GM21423 (cell line): ENCODE data around the gene STIM1.

ENCODE experiments used
- ATAC-seq: cut with Tn5 transposase; IDR thresholded peaks from one replicate; pipeline ENCODE4 v1.9.1; 2021; ENCODE audit warnings: mild to moderate bottlenecking, moderate library complexity; ENCODE audit not compliant: unreplicated experiment

Gene STIM1

GRCh38 chr11:4060182-4060923, 204.9 kb downstream of the STIM1 start:
- ATAC-seq: no peak

- no peak for ATAC-seq
These were observed 206.2 kb downstream of the STIM1 start for GRCh38 chr11:4061700-4062099.

- ATAC-seq: no peak
These were observed 207.9 kb downstream of the STIM1 start for GRCh38 chr11:4063348-4063747.

- ATAC-seq: no peak
These were observed 209.0 kb downstream of the STIM1 start for GRCh38 chr11:4064278-4064955.

- ATAC-seq: no peak
These were observed 209.6 kb downstream of the STIM1 start for GRCh38 chr11:4065086-4065485.

- ATAC-seq: no peak
These were observed 210.3 kb downstream of the STIM1 start for GRCh38 chr11:4065601-4066377.

GRCh38 chr11:4066910-4067309, 211.4 kb downstream of the STIM1 start:
- ATAC-seq: no peak

GRCh38 chr11:4068962-4069361, 213.5 kb downstream of the STIM1 start:
- ATAC-seq: no peak

- ATAC-seq: no peak
These were observed 215.9 kb downstream of the STIM1 start for GRCh38 chr11:4071325-4071724.

GRCh38 chr11:4071914-4072313, 216.4 kb downstream of the STIM1 start:
- ATAC-seq: no peak

- ATAC-seq: peak; percentile 51
These were observed 217.3 kb downstream of the STIM1 start for GRCh38 chr11:4072668-4073285.

- no peak for ATAC-seq
These were observed 218.8 kb downstream of the STIM1 start for GRCh38 chr11:4074266-4074665.

GRCh38 chr11:4076774-4077173, 221.3 kb downstream of the STIM1 start:
- no peak for ATAC-seq

- ATAC-seq: no peak
These were observed 227.7 kb downstream of the STIM1 start for GRCh38 chr11:4083198-4083597.

- no peak for ATAC-seq
These were observed 229.1 kb downstream of the STIM1 start for GRCh38 chr11:4084406-4085125.

- ATAC-seq: no peak
These were observed 230.1 kb downstream of the STIM1 start for GRCh38 chr11:4085575-4085974.

GRCh38 chr11:4086575-4087353, 231.3 kb downstream of the STIM1 start:
- no peak for ATAC-seq

- no peak for ATAC-seq
These were observed 232.1 kb downstream of the STIM1 start for GRCh38 chr11:4087551-4087950.

GRCh38 chr11:4090258-4090657, 234.8 kb downstream of the STIM1 start:
- no peak for ATAC-seq

- no peak for ATAC-seq
These were observed 236.6 kb downstream of the STIM1 start for GRCh38 chr11:4092026-4092425.
